Adrenal gland (tissue), 12 donors: ENCODE data around the gene CHN2. TPM values are rescaled to one million over a fixed set of nuclear protein-coding genes. Genes with fewer than 3 reads are reported as not detected.

Experiments
- DNase-seq, 7 donors: peaks; one replicate each; pipeline ENCODE4 v3.0.0-alpha.2; 2019 to 2020
- H3K27ac ChIP-seq, 5 donors: fragments of 200-600 bp; sonication (generic) in 4 of 5; 1 replicate in 3 of 5; 2 replicates in 2 of 5; pipeline versions ENCODE4 v1.5.1 to v1.8.0; 2016 to 2020; ENCODE audit warnings: mild to moderate bottlenecking in 1 of 5
- H3K27me3 ChIP-seq: fragments of 200-600 bp; 2 replicates; pipeline ENCODE4 v1.8.0; 2021
- H3K36me3 ChIP-seq, 2 donors: fragments of 200-600 bp; replicated peaks in 1 of 2; 1 replicate in 1 of 2; 2 replicates in 1 of 2; pipeline versions ENCODE4 v1.5.1 to v1.8.0; 2018 to 2022
- H3K4me1 ChIP-seq, 2 donors: fragments of 200-600 bp; replicated peaks in 1 of 2; 1 replicate in 1 of 2; 2 replicates in 1 of 2; pipeline versions ENCODE4 v1.5.1 to v1.8.0; 2018 to 2021
- H3K4me3 ChIP-seq, 4 donors: fragments of 200-600 bp; sonication (generic) in 3 of 4; one replicate each; pipeline ENCODE4 v1.5.1; 2016 to 2018
- H3K9me3 ChIP-seq, 3 donors: fragments of 200-600 bp; sonication (generic) in 1 of 3; replicated peaks in 1 of 3; 1 replicate in 2 of 3; 2 replicates in 1 of 3; pipeline versions ENCODE4 v1.5.1 to v1.8.0; 2016 to 2021
- POLR2A ChIP-seq, 2 donors: fragments of 450-650 bp; IDR thresholded peaks; one replicate each; pipeline ENCODE4 v1.6.1; 2017; ENCODE audit warnings: antibody characterized with exemption in 2 of 2, mild to moderate bottlenecking in 2 of 2, moderate library complexity in 1 of 2
- WGBS, 4 donors: extraction: QIAGEN DNeasy Blood & Tissue Kit in 2 of 4; methylation state at CpG; one replicate each; pipeline versions ENCODE4 v1.1.5 to v1.1.7; 2013 to 2017; 5-methylcytosine and 5-hydroxymethylcytosine counted together
- intact Hi-C, 2 donors: fragments of 100-400 bp; cut with DNase I; formaldehyde crosslinking; loops; one replicate each; pipeline versions ENCODE4 v1.14.1 to v1.15.0; 2022 to 2023
- polyA plus RNA-seq, 3 donors: library from polyadenylated mRNA; stranded (reverse); fragments of 200-250 nt in 2 of 3; fragments of 350-450 nt in 1 of 3; fragmentation: Illumina TruSeq in 1 of 3; extraction: RNeasy Lipid Tissue Mini Kit (QIAGEN cat#74804) in 1 of 3; gene quantifications; one replicate each; pipeline ENCODE4 v1.2.3, GENCODE V29; 2013 to 2014
- total RNA-seq, 9 donors: library from RNA; depleted of rRNA in 4 of 9; stranded (reverse); fragments of >200 nt in 4 of 9; fragments of 120-200 nt in 1 of 9; fragmentation: NEBNext Ultra II Directional in 1 of 9; extraction: Animal tissue kit (Norgen Biotek cat#: 25700) in 1 of 9; gene quantifications; one replicate each; pipeline versions ENCODE4 v1.1.0 to v1.2.4, GENCODE V29; 2013 to 2023
- TF ChIP-seq, protein P1 (sequence below), 6 experiments: fragments of 450-650 bp in 4 of 6; fragments of 200-600 bp in 2 of 6; sonication (generic) in 1 of 6; IDR thresholded peaks; 1 replicate in 5 of 6; 2 replicates in 1 of 6; pipeline versions ENCODE4 v1.5.1 to v1.8.0; 2016 to 2021; ENCODE audit warnings: antibody characterized with exemption in 6 of 6, mild to moderate bottlenecking in 2 of 6, moderate library complexity in 1 of 6
- donor health status: healthy with polysubstance abuse.
- donor health status: Bipolar disorder and iron deficiency.
- donor health status: DM: yes; HTN: yes; CAD: no.
- donor health status: DM: no; HTN: no; CAD: no.
- donor health status: DM: no; HTN: no; CAD: no.
- donor health status: DM: yes; HTN: yes; CAD: no.

Gene CHN2
- total and polyA plus RNA-seq, 12 donors, result 2.7 to 35.4 (median 11.5) TPM

DNA sequence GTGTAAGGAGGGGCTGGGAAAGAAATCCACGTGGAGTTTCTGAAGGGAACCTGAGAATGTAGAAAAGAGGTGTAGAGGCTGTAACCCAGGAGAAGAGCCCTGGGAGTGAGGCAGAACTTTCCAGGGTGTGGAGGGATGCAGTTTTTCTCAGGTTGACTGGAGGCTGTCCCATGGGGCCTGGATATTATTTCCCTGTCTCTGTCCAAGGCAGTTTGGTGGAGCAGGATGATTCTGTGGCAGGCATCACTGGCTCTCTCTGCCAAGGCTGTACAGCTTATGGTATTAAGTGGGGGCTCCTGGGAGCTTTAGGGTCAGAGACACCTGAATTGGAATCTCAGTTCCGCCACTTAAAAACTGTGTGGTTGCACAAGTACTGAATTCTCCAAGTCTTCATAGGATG lies 81.6 kb downstream of the CHN2 start:
- TF ChIP-seq, protein P1, sequence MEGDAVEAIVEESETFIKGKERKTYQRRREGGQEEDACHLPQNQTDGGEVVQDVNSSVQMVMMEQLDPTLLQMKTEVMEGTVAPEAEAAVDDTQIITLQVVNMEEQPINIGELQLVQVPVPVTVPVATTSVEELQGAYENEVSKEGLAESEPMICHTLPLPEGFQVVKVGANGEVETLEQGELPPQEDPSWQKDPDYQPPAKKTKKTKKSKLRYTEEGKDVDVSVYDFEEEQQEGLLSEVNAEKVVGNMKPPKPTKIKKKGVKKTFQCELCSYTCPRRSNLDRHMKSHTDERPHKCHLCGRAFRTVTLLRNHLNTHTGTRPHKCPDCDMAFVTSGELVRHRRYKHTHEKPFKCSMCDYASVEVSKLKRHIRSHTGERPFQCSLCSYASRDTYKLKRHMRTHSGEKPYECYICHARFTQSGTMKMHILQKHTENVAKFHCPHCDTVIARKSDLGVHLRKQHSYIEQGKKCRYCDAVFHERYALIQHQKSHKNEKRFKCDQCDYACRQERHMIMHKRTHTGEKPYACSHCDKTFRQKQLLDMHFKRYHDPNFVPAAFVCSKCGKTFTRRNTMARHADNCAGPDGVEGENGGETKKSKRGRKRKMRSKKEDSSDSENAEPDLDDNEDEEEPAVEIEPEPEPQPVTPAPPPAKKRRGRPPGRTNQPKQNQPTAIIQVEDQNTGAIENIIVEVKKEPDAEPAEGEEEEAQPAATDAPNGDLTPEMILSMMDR (IDR thresholded peaks at IDR 0.05), result no peak
- TF ChIP-seq POLR2A (IDR thresholded peaks at IDR 0.05), result no peak
- DNase-seq, result no peak
- no peaks in the 10 kb centered on the region for H3K27me3 ChIP-seq
- intact Hi-C loops, result no loop called here
- WGBS, 4 donors, result 48 to 67% (median 58%) methylated on average over 2 of the region's 2 CpGs
- no peak overlapping the region for H3K4me3 ChIP-seq
- H3K36me3 ChIP-seq, result no peaks in the 10 kb centered on the region
- H3K27ac ChIP-seq, result no peak overlapping the region
- no peaks in the 10 kb centered on the region for H3K9me3 ChIP-seq
- H3K4me1 ChIP-seq, result peaks cover 0 to 4% of the 10 kb centered on the region in 2 donors

DNA sequence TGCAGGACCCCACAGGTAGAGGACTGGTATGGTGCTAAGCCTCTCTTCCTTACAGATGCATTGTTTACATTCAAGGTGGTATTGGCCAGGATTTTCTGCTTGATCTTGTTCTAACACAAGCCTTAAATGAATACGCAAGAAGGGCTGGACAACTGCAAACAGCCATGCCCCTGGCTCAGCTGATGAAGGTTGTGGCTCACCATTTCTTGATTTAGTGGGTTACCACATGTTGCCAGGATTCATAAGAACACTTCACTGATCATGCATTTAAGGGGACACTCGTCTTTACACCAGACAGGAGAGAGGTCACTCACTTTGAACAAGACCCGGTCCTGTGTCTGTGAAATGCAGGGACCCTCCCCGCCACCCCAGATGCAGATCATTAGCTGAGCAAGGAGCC lies 82.2 kb downstream of the CHN2 start:
- intact Hi-C loops, result no loop called here
- H3K4me3 ChIP-seq, result no peak overlapping the region
- H3K36me3 ChIP-seq, result no peaks in the 10 kb centered on the region
- H3K27me3 ChIP-seq, result no peaks in the 10 kb centered on the region
- no peaks in the 10 kb centered on the region for H3K9me3 ChIP-seq
- no peaks in the 10 kb centered on the region for H3K4me1 ChIP-seq
- DNase-seq, result no peak
- WGBS, 4 donors, result 86 to 91% (median 89%) methylated on average over 4 of the region's 4 CpGs
- no peak overlapping the region for H3K27ac ChIP-seq
- TF ChIP-seq, protein P1 (IDR thresholded peaks at IDR 0.05), result no peak
- no peak for TF ChIP-seq POLR2A (IDR thresholded peaks at IDR 0.05)

DNA sequence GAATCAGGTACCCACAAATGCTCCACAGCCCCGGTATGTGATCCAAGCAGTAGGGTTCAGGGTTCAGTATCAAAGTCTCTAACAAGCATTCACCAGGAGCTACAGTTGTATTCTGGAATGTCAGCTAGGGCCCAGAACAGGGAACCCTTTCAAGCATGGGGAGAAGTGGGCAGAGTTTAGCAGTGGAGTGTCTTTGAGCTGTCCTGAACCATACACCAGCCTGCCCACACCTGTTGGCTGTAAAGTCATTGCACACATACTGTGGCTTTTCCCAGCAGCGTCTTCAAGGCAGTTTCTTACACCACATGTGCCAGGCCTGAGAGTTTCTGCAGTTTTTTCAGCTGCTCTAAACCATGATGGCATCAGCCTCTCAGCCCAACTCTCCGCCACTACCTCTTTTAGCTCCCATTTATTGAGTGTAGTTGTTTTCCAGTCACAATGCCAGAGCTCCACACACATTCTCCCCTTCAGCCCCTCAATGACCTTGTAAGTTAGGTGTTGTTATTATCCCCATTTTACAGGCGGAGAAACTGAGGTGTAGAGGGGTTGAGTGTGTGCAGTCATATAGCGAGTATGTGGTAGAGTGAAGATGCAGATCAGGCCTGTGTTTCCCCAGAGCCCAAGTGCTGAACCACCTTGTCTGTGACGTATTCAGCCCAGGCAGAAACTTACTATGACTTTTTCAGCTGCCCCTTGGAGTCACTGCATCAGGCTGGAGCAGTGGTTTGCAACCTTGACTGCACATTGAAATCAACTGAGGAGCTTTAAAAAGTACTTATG lies 83.1 kb downstream of the CHN2 start:
- no peaks in the 10 kb centered on the region for H3K4me1 ChIP-seq
- H3K27me3 ChIP-seq, result no peaks in the 10 kb centered on the region
- no peak overlapping the region for H3K27ac ChIP-seq
- H3K4me3 ChIP-seq, result no peak overlapping the region
- no peaks in the 10 kb centered on the region for H3K36me3 ChIP-seq
- no peak for TF ChIP-seq POLR2A (IDR thresholded peaks at IDR 0.05)
- TF ChIP-seq, protein P1 (IDR thresholded peaks at IDR 0.05), result no peak
- no peak for DNase-seq
- no peaks in the 10 kb centered on the region for H3K9me3 ChIP-seq
- WGBS, 4 donors, result 84 to 93% (median 88%) methylated on average over 5 to 6 of the region's 6 CpGs
- intact Hi-C loops, result no loop called here

DNA sequence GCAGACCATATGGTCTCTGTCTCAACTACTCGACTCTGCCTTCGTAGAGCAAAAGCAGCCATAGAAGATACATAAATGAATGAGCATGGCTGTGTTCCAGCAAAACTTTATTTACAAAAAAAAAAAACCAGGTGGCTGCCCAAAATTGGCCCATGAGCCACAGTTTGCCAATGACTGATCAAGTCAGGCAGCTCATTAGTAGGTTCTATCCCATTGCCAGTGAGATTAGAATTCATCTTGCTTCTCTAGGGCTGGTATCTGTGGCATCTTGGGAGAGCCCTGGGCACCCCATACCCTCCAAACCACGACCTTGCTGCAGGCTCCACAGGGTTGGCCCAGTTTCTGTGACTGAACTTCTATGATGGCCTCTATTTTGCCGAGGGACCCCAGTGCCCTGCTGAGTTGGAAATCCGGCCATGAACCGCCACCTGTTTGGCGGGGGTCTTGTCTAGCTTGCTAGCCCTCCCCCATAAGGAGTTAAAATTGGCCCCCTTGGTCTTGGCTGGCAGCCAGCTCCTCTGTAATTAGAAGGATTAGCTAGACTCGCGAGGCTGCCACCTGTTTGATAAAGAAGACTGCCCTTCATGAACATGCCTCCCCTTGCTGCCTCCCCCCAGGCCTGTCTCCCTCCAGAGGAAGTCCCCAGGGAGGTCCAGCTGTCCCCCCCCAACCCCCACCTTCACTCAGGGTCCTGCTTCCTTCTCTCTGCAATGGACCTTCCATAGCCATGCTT lies 83.9 kb downstream of the CHN2 start:
- Histone ChIP-seq H3K4me3 (no peak overlapping the region), H3K27me3 (no peaks in the 10 kb centered on the region), H3K27ac (no peak overlapping the region), H3K36me3 (no peaks in the 10 kb centered on the region), H3K9me3 (no peaks in the 10 kb centered on the region), H3K4me1 (no peaks in the 10 kb centered on the region)
- intact Hi-C loops, result no loop called here
- WGBS, 4 donors, result 77 to 82% (median 80%) methylated on average over 3 to 9 of the region's 9 CpGs
- TF ChIP-seq POLR2A (IDR thresholded peaks at IDR 0.05), result no peak
- TF ChIP-seq, protein P1 (IDR thresholded peaks at IDR 0.05), result no peak
- no peak for DNase-seq
